ENCODE measurements around the gene GPR84.
A peak's percentile ranks its signal among the peaks of the same experiment; 100 is the strongest.
"Not testable (repeated sequence)": the region's sequence is repeated elsewhere in the genome, so short reads cannot be mapped to it uniquely, and the experiment has no call there.

GPR84 gene

GRCh38 chr12:54358945-54359761, 5.1 kb downstream of the GPR84 start:
- H3K27ac ChIP-seq: peak overlapping the region; percentile 86
- TF ChIP-seq CTCF (conservative IDR thresholded peaks at IDR 0.05): no peak
- TF ChIP-seq ZFX (IDR thresholded peaks at IDR 0.05): no peak

GRCh38 chr12:54358191-54358944, 5.9 kb downstream of the GPR84 start:
- H3K27ac ChIP-seq: peak overlapping the region; percentile 86
- no peak for TF ChIP-seq ZFX (IDR thresholded peaks at IDR 0.05)
- TF ChIP-seq CTCF (conservative IDR thresholded peaks at IDR 0.05): no peak

GRCh38 chr12:54357506-54358190, 6.6 kb downstream of the GPR84 start:
- TF ChIP-seq CTCF (conservative IDR thresholded peaks at IDR 0.05) (no peak), ZFX (IDR thresholded peaks at IDR 0.05) (no peak)
- H3K27ac ChIP-seq: peak overlapping the region; percentile 86

GRCh38 chr12:54356951-54357356, 7.3 kb downstream of the GPR84 start:
- H3K27ac ChIP-seq: peak overlapping the region; percentile 86; the same call in 1 of the 2 replicates
- TF ChIP-seq CTCF (conservative IDR thresholded peaks at IDR 0.05) (no peak), ZFX (IDR thresholded peaks at IDR 0.05) (no peak)

- H3K27ac ChIP-seq: no peak overlapping the region
- no peak for TF ChIP-seq CTCF (conservative IDR thresholded peaks at IDR 0.05)
- no peak for TF ChIP-seq ZFX (IDR thresholded peaks at IDR 0.05)
Measured at GRCh38 chr12:54356228-54356627, 8.1 kb downstream of the GPR84 start.

GRCh38 chr12:54355104-54355815, 9.0 kb downstream of the GPR84 start:
- no peak overlapping the region for H3K27ac ChIP-seq

GRCh38 chr12:54354271-54354670, 10.0 kb downstream of the GPR84 start:
- H3K27ac ChIP-seq: not testable (repeated sequence)

More at GRCh38 chr12:54355104-54355815, 9.0 kb downstream of the GPR84 start:
- no peak for TF ChIP-seq ZFX (IDR thresholded peaks at IDR 0.05)
- TF ChIP-seq CTCF (conservative IDR thresholded peaks at IDR 0.05): no peak
